Stimulated activated CD4-positive, alpha-beta T cell treated with anti-CD3 and anti-CD28 coated beads, Interleukin-2, amount 100 ng/mL, for 24 hours (primary cell): ENCODE data around the gene LRFN2.

Experiments used
- DNase-seq, 2 donors: peaks; one replicate each; pipeline ENCODE4 v3.0.0-alpha.2; 2020

Gene LRFN2

DNA sequence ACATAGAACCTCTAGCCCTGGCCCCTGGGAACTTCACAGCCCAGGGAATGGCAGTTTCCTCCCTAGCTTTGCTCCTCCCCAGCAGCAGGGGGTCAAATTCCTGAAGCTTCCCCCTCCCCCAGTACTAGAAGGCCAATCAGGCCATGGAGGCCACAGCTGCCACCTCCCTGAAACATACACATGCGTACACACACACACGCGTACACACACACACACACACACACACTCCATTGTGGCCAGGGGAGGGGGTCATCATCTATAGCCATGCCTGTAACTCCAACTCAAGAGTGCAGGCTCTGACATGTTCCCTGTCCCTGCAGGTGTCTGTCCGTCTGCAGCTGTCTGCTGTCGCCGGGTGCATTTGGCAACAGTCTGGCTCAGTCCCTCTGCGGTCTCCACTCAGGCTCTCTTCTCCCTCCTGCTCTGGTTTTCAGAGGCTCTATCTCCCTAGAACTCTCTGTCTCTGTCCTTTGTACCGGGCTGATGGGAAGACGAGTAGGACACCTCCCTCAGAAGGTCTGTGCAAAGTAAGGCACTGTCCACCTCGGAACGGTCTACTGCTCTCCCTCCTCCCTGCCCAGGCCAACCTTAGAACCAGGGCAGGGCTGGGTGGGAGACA, 1.4 kb downstream of the LRFN2 start:
- no peak for DNase-seq

DNA sequence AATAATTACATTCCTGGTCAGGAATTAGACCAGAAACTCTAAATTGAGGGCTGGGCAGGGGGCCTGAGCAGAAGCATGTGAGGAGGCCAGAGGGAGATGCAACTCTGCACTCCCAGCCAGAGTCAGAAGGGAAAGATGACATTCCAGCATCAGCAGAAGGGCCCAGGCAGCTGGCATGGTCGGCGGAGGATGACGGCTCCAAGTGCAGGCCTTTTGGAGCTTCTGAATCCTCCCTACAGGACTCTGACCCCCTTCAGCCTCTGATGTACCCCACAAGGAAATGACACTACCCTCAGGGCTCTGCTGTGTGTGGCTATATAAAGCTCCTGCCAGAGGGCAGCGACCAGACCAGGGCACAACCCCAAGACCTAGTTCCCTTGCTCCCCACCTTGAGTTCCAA, 1.9 kb downstream of the LRFN2 start:
- no peak for DNase-seq

DNA sequence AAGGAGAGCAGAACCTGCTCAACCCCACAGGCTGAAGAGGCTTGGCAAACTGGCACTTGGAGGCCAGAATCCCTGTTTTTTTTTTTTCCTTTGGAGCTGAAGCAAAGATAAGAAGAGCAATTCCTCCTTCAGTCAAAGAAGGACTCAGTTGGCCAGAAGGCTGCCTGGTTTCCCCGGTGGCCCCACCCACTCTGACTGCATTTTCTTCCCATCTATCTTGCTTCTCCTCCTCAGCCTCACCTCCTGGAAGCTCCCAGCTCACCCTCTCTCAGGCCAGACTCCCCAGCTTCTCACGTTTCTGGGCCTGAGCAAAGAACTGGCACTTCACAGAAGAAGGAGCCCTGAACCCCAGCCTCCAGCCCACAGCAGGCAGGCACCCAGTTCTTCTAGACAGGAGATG, 2.4 kb downstream of the LRFN2 start:
- DNase-seq: no peak

DNA sequence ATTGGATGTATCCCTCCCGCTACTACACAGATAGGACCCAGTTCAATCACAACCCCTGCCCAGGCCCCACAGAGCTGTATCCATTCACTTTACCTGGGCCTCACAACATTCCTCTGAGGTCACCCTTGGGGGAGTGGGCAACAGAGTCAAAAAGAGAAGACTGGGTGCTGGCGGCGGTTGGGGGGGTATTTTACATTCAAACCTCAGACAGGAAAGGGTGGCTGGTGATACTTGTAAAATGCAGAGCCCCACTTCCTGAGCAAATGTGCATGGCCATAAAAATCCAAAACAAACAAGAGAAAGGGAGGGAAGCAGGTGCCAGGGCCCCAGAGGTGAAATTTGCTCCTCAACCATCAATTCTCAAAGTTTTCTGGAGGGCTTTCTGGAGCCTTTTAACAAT, 3.5 kb downstream of the LRFN2 start:
- no peak for DNase-seq

- peak in 1 of 2 donors; percentile 6 for DNase-seq
Measured at GRCh38 chr6:40582892-40583291, 4.3 kb downstream of the LRFN2 start.

DNA sequence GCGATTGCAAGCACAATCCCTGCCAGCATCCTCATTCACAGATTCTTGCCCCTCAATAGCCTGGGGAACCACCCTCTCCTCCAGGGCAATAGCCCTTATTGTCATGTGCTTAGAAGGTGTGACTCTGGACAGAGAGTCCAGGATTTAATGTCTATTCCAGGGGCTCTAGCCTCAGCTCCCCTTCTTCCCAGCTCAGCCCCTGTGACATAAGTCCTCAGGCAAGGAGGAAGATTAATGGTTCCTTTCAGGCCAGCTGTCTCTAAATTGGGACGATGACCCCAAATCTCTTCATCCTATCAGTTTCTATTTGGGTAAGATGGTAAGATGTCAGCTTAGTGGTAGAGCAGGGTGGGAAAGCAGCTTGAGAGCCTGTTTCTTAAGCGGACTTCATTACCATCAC, 8.1 kb downstream of the LRFN2 start:
- no peak for DNase-seq

GRCh38 chr6:40577672-40578071, 9.5 kb downstream of the LRFN2 start:
- DNase-seq: no peak

DNA sequence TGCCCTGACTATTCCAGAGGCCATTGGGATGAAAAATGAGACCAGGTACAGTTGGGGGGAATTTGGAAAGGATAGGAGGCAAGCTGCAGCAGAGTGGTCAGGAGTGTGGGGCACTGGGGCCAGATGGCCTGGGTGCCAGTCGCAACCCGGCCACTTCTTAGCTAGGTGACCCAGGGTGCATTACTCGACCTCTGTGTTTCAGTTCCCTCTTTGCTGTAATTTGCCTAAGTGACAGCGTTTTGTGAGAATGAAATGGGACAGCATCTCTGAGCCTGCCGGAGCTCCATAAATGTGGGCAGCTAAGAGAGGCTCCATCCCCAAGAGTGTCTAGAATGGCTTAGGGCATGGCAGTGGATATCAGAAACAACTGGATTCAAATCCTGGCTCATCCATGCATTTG, 13.9 kb downstream of the LRFN2 start:
- no peak for DNase-seq

DNA sequence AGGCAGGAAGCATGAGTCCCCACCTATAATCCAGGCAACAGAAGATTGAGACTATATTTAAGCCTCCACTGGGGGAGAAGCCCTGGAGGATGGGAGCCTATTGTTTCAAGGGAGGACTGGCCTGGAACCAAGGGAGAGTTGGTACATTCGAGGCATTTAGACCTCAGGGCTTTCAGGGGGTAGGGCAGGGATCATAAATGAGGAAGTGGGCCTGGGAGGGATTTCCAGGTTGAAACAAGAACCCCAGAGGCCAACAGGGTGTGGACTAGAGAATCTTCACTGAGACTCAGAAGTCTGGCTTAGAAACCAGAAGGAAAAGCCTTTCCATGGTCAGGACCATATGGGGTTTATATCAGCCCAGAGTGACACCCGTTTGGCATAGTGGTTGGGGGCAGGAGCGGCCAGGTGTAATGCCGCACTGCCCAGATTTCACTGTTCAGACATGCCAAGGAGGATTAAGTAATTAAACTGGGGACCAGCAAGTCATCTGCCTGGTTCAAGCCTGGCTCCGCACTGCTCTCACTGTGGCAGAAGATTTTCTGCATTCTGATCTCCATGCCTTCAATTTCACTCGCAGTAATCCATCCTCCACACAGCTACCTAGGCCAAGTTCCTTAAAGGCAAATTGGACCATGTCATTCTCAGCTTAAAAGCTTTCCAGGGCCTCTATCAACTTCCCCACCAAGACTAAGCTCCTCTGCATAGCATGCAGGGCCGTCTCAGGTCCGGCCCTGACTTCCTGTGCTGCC, 17.8 kb downstream of the LRFN2 start:
- DNase-seq: no peak

- no peak for DNase-seq
Measured at GRCh38 chr6:40568062-40568708, 19.0 kb downstream of the LRFN2 start.

GRCh38 chr6:40563111-40563510, 24.1 kb downstream of the LRFN2 start:
- DNase-seq: no peak

DNA sequence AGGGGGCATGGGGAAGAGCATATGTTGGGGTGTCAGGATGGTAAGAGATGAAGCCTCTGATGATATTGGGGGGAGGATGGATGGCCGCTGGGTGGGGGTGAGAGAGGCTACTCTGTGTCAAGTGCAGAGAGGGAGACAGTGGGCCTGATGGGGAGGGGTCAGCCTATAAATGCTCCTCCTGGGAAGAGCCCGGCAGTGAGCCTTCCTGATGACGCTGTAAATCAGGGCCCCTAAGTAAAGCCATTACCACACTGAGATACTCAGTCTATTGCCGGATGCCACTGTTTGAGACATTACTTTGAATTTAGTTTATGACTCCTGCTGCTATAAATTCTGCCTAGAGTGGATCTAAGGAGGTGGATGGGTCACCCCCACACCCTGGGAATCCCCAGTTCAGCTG, 28.1 kb downstream of the LRFN2 start:
- no peak for DNase-seq

- no peak for DNase-seq
Measured at GRCh38 chr6:40558102-40558501, 29.1 kb downstream of the LRFN2 start.

GRCh38 chr6:40556881-40557280, 30.3 kb downstream of the LRFN2 start:
- no peak for DNase-seq

DNA sequence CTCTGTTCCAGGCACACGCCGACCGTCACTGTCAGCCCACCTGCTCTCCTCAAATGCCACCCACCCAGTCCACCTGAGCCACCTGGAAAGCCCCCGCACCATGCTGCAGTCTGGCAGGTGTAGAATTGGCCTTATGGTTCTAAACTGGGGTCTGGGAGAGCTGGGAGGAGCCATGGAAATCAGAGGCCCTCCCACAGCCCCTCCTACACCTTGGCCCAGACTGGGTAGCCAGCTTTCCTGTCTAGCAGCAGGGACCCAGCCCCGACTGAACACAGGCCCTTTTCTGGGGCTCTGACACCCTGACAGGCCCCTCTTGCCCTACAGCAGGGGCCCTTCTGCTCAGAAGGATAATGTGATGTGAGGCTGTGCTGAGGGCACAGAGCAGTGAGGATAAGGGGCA, 31.1 kb downstream of the LRFN2 start:
- DNase-seq: no peak

- DNase-seq: no peak
Measured at GRCh38 chr6:40555092-40555491, 32.1 kb downstream of the LRFN2 start.

- DNase-seq: no peak
Measured at GRCh38 chr6:40552941-40553340, 34.2 kb downstream of the LRFN2 start.

- DNase-seq: no peak
Measured at GRCh38 chr6:40551966-40552505, 35.1 kb downstream of the LRFN2 start.

DNA sequence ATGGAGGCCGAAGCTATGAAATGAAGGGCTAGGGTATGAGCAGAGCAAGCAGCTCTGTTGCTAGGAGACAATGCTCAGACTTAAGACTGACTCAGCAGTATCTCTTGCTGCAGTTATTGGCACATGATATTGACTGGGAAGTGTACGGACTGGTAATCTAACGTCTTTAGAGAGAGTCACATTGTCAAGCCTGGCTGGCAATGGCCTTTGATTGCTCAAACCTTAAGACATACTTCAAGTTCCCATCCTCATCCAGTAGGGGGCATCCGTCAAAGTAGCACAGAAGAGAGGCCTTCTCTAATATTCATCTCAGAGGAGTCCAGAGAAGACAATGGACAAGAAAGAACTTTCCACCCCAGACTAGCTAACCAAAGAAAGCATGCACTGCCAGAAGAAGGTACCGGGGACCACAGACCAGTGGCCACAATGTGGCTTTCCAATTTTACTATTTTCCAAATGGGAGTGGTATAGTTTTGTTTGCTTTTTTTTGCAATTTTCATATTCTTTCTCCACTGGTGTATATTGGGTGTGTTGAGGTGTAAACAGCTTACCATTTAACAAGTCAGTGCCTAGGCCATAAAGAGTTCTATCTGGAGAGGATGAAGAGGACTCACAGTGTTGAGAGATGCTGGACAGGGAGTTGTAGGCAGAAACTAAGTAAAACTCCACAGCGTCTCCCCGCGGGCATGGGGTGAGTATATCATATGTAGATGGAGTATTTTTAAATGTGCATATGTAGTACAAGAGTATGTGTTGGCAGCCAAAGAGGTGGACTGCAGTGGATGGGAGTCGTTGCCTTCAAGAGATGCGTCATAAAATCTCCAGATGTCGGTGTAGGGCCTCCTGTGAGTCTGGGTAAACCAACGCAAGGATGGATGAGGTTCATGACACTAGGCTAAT, 36.7 kb downstream of the LRFN2 start:
- no peak for DNase-seq

GRCh38 chr6:40545954-40546353, 41.2 kb downstream of the LRFN2 start:
- DNase-seq: no peak

DNA sequence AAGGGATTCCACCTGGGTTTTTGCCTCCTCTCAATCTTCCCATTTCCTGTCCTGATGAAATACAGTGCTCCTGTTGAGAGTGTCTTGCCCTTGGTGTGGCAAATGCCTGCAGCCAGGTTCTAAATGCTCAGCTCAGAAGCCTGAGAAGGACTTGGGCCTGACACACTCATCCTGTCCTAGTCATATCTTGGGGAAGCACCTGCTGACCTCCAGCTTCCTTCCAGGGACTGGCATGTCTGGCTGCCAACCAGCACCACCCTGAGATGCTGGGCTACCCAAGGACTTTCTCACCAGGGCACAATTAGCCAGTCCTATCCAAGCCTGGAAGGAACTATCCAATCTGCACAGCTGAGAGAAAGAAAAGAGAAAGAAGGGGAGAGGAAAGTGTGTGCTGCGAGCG, 43.4 kb downstream of the LRFN2 start:
- no peak for DNase-seq

DNA sequence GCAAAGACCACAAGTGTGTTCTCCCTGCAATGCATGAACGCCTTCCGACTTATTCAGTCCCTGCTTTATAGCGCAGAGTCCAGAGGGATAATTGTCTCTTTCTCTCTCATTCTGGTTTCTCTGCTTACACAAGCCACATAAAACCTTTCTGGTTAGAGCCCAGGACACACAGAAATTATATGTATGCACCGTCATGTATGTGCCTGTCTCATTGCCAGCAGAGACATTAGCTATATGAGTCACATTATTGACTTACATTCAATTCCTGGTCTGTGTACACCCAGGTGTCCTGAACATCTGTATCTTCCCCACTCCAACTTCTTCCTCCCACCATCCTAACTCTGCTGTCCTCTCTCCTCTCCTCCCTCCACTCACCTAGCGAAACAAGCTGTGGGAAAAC, 44.0 kb downstream of the LRFN2 start:
- no peak for DNase-seq

DNA sequence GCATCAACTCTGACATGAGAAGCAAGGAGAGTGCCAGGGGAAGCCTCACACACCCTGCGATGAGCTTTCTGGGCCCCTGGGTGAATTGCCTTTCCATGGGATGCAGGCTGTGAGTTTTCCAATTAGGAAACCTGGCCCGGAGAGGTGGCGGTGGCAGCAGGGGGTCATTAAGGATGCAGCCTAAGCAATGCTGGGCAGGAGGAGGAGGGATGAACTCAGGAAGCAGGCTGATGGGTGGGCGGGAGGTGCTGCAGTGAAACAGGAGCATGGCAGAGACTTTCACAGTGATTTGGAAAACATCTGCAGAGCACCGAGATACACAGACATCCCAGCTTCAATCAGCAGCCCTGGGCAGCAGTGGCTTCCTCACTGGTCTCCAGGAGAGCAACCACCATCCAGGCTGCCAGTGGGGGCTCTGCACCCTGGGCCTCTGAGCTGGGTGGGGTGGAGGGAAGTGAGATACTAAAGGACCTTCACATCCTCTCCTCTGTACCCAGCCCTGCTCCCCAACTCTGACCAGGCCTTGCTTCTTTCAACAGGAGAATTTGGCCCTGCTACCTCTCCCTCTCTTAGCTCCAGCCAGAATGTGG, 44.9 kb downstream of the LRFN2 start:
- DNase-seq: no peak
